Neuronal stem cell (in vitro differentiated cells): ENCODE results near the gene TBX6. TPM values are rescaled to one million over a fixed set of nuclear protein-coding genes. Genes with fewer than 3 reads are reported as not detected.

Source experiments
- DNase-seq: peaks from one replicate; pipeline ENCODE4 v3.0.0-alpha.2; 2013; ENCODE audit warnings: low spot score
- H2AFZ ChIP-seq: one replicate; pipeline ENCODE4 v1.6.1; 2013; ENCODE audit warnings: mild to moderate bottlenecking, low read length, inconsistent platforms
- H2AK5ac ChIP-seq: 2 replicates; pipeline ENCODE4 v1.6.1; 2013; ENCODE audit warnings: low read depth, mild to moderate bottlenecking, inconsistent platforms, low read length, moderate library complexity, mixed read lengths
- H2BK120ac ChIP-seq: 2 replicates; pipeline ENCODE4 v1.6.1; 2013; ENCODE audit warnings: low read depth, mild to moderate bottlenecking, inconsistent platforms, low read length, moderate library complexity, mixed read lengths
- H2BK12ac ChIP-seq: one replicate; pipeline ENCODE4 v1.6.1; 2013; ENCODE audit warnings: low read length, inconsistent platforms
- H2BK15ac ChIP-seq: 2 replicates; pipeline ENCODE4 v1.6.1; 2013; ENCODE audit warnings: mild to moderate bottlenecking, low read length, inconsistent platforms, mixed read lengths
- H2BK5ac ChIP-seq: one replicate; pipeline ENCODE4 v1.6.1; 2013; ENCODE audit warnings: inconsistent platforms, mild to moderate bottlenecking, low read length, moderate library complexity
- H3K14ac ChIP-seq: one replicate; pipeline ENCODE4 v1.6.1; 2013; ENCODE audit warnings: low read length, inconsistent platforms
- H3K18ac ChIP-seq: 2 replicates; pipeline ENCODE4 v1.6.1; 2013; ENCODE audit warnings: low read length, inconsistent platforms
- H3K23ac ChIP-seq: 2 replicates; pipeline ENCODE4 v1.6.1; 2013; ENCODE audit warnings: low read depth, mild to moderate bottlenecking, mixed read lengths, low read length, inconsistent platforms; ENCODE audit not compliant: poor library complexity
- H3K27ac ChIP-seq: replicated peaks from 3 replicates; pipeline ENCODE4 v1.5.1; 2013; ENCODE audit warnings: low read length, inconsistent platforms
- H3K27me3 ChIP-seq, 3 experiments: 2 replicates each; pipeline ENCODE4 v1.6.1; 2013; ENCODE audit warnings: low read length in 3 of 3, mild to moderate bottlenecking in 2 of 3, inconsistent platforms in 1 of 3, low read depth in 1 of 3, mixed read lengths in 1 of 3, moderate library complexity in 1 of 3; ENCODE audit not compliant: control insufficient read depth in 3 of 3, insufficient read depth in 3 of 3
- H3K36me3 ChIP-seq, 2 donors: replicated peaks in 1 of 2; 2 replicates each; pipeline ENCODE4 v1.6.1; 2013; ENCODE audit warnings: low read length in 2 of 2; ENCODE audit not compliant: control insufficient read depth in 2 of 2, insufficient read depth in 2 of 2
- H3K4ac ChIP-seq: 2 replicates; pipeline ENCODE4 v1.6.1; 2013; ENCODE audit warnings: inconsistent platforms, mild to moderate bottlenecking, low read length, moderate library complexity
- H3K4me1 ChIP-seq, 2 donors: 1 replicate in 1 of 2; 2 replicates in 1 of 2; pipeline ENCODE4 v1.6.1; 2013; ENCODE audit warnings: low read length in 2 of 2, low read depth in 1 of 2; ENCODE audit not compliant: control insufficient read depth in 2 of 2, insufficient read depth in 1 of 2
- H3K4me2 ChIP-seq: one replicate; pipeline ENCODE4 v1.6.1; 2013; ENCODE audit warnings: mild to moderate bottlenecking, low read length, inconsistent platforms; ENCODE audit not compliant: insufficient read depth, poor library complexity, severe bottlenecking
- H3K4me3 ChIP-seq, 2 donors: 2 replicates each; pipeline ENCODE4 v1.5.1; 2013; ENCODE audit warnings: low read length in 2 of 2, mild to moderate bottlenecking in 2 of 2, inconsistent platforms in 1 of 2, moderate library complexity in 1 of 2
- H3K79me1 ChIP-seq: one replicate; pipeline ENCODE4 v1.6.1; 2013; ENCODE audit warnings: low read depth, mild to moderate bottlenecking, inconsistent platforms, low read length, moderate library complexity
- H3K9ac ChIP-seq: one replicate; pipeline ENCODE4 v1.6.1; 2013; ENCODE audit warnings: mild to moderate bottlenecking, low read depth, low read length, inconsistent platforms; ENCODE audit not compliant: poor library complexity
- H3K9me3 ChIP-seq, 2 donors: replicated peaks in 1 of 2; 2 replicates each; pipeline versions ENCODE3 to v1.6.1; 2013; ENCODE audit warnings: low read length in 2 of 2, mild to moderate bottlenecking in 2 of 2, inconsistent platforms in 1 of 2, low read depth in 1 of 2, mixed read lengths in 1 of 2, moderate library complexity in 1 of 2; ENCODE audit not compliant: control insufficient read depth in 2 of 2, insufficient read depth in 1 of 2
- H4K8ac ChIP-seq: one replicate; pipeline ENCODE4 v1.6.1; 2013; ENCODE audit warnings: low read depth, mild to moderate bottlenecking, inconsistent platforms, low read length, moderate library complexity
- H4K91ac ChIP-seq: one replicate; pipeline ENCODE4 v1.6.1; 2013; ENCODE audit warnings: low read length, low read depth, mild to moderate bottlenecking, inconsistent platforms; ENCODE audit not compliant: poor library complexity
- WGBS, 2 donors: extraction: QIAGEN DNeasy Blood & Tissue Kit; methylation state at CpG; one replicate each; pipeline ENCODE4 v1.1.7; 2013; ENCODE audit warnings: missing lambda C conversion rate in 2 of 2, mixed read lengths in 1 of 2; ENCODE audit not compliant: insufficient read length in 2 of 2, insufficient replicate concordance in 1 of 2; ENCODE audit errors: extremely low coverage in 2 of 2; 5-methylcytosine and 5-hydroxymethylcytosine counted together
- polyA plus RNA-seq, 2 experiments: library from polyadenylated mRNA; stranded (reverse); fragments of 200-250 nt; gene quantifications; one replicate each; pipeline ENCODE4 v1.2.3, GENCODE V29; 2013

The TBX6 gene, protein sequence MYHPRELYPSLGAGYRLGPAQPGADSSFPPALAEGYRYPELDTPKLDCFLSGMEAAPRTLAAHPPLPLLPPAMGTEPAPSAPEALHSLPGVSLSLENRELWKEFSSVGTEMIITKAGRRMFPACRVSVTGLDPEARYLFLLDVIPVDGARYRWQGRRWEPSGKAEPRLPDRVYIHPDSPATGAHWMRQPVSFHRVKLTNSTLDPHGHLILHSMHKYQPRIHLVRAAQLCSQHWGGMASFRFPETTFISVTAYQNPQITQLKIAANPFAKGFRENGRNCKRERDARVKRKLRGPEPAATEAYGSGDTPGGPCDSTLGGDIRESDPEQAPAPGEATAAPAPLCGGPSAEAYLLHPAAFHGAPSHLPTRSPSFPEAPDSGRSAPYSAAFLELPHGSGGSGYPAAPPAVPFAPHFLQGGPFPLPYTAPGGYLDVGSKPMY
- polyA plus RNA-seq (2013, experiment 1 of 2), result 2.8 TPM
- polyA plus RNA-seq (2013, experiment 2 of 2), result 2.5 TPM

DNA sequence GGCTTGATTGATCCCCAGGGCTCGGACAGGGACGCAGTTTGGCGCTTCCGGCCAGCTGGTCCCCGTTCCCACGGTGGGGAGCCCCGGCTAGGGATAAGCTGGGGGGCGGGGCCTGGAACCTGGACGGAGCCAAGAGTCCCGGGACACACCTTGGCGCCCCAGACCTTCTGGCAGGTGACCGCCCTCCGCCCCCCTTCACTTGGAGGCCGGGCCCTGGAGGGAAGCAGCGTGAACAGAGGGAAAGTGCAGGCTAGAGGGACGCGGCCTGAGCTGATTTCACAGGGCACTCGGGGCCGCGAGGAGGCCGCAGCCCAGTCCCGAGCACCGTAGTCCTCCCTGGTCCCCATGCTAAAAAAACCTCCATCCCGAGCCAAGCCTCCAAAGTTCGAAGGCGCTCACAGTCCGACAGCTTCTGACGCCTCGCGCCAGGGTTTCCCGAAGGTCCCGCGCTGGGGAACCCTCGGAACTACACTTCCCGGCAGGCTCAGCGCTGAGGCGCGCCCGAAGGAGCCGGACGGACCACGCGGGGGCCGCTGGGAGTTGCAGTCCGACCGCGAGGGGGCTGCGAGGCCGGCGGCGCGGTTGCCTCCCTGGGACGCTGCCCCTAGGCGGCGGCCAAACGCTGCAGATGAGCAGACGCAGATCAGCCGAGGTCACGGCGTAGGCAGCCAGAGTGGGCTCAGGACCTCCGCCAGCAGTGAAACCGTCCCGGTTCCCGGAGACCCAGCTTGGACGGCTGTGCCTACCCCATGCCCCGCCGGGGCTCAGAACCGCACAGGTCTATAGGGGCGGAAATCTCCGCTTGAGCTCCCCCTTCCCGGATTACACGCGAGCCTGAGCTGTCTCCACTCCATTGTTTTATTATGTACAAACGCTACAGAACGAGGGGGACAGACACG is at the start of gene TBX6:
TSS of gene TBX6 (minus strand) at position 451 of the 899 bp plus-strand sequence. CDS start 731 bp downstream, outside the sequence.
- H3K79me1 ChIP-seq, result no peaks in the 10 kb centered on the region
- H2BK15ac ChIP-seq, result peak within 1 kb of the TSS; percentile 96
- H4K8ac ChIP-seq, result peak within 1 kb of the TSS; percentile 32
- H2BK12ac ChIP-seq, result peak within 1 kb of the TSS; percentile 79
- peak within 1 kb of the TSS; percentile 86 for H3K14ac ChIP-seq
- H2AFZ ChIP-seq, result peak within 1 kb of the TSS; percentile 88
- peak within 1 kb of the TSS; percentile 81 for H4K91ac ChIP-seq
- H2AK5ac ChIP-seq, result peak within 1 kb of the TSS; percentile 92
- H2BK5ac ChIP-seq, result peak within 1 kb of the TSS; percentile 78
- no peak within 1 kb of the TSS for H3K27ac ChIP-seq
- peak within 1 kb of the TSS; percentile 29 for H3K4ac ChIP-seq
- H3K4me2 ChIP-seq, result peak within 1 kb of the TSS; percentile 89
- H3K18ac ChIP-seq, result peak within 1 kb of the TSS; percentile 99
- peak within 1 kb of the TSS; percentile 92 for H3K23ac ChIP-seq
- peak within 1 kb of the TSS; percentile 95 for H2BK120ac ChIP-seq
- H3K36me3 ChIP-seq, result peaks cover 0 to 5% of the 10 kb centered on the region in 2 donors
- H3K27me3 ChIP-seq, result no peaks in the 10 kb centered on the region
- peaks cover 20 to 26% of the 10 kb centered on the region in 2 donors for H3K4me1 ChIP-seq
- H3K9me3 ChIP-seq, result peaks cover 4 to 6% of the 10 kb centered on the region in 2 donors
- peak; percentile 93 for DNase-seq
- WGBS, 2 donors, result no CpG with 5 or more reads among the region's 76 CpGs
- H3K9ac ChIP-seq, result peak within 1 kb of the TSS; percentile 80
- peak within 1 kb of the TSS; percentile 48 to 76 for H3K4me3 ChIP-seq

DNA sequence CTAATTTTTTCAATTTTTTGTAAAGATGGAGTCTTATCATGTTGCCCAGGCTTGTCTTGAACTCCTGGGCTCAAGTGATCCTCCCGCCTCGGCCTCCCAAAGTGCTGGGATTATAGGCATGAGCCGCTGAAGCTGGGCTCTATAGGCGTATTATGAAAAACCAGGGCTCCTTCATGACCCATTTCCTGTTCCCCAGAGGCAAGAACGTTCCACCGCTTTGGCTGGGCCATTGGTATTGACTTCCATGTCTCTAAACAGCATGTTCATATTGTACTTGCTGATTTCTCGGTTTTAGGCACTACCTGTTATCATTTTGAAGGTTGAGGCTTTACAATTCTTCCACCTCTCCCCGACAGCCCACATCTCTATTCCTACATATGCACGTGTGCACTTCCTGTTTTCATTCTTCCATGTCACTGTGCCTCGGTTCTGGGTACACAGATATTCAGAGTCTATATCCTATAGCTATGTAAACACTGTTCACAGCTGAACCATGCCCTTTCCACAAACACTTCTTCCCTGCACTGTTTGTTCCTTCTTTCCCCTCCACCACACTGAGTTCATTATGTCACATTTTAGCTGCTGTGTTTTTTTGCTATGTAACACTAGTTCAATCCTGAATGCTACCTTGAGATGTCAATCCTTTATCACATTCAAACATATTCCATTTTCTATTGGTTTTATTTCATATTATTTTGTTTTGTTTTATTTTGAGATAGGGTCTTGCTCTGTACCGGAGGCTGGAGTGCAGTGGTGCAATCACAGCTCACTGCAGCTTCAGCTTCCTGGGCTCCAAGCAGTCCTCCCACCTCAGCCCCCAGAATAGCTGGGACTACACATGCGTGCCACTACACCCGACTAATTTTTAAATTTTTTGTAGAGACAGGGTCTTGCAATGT is 48.1 kb upstream of the TBX6 start:
- Histone ChIP-seq H2BK120ac (no peak overlapping the region), H2BK12ac (no peak overlapping the region), H3K4me2 (no peak overlapping the region), H2BK15ac (no peak overlapping the region), H3K4ac (no peak overlapping the region), H4K91ac (no peak overlapping the region), H3K4me1 (peaks cover 0 to 4% of the 10 kb centered on the region in 2 donors), H4K8ac (no peak overlapping the region), H3K27me3 (no peaks in the 10 kb centered on the region), H3K23ac (no peak overlapping the region), H3K18ac (no peak overlapping the region), H3K14ac (no peak overlapping the region), H3K36me3 (no peaks in the 10 kb centered on the region), H2BK5ac (no peak overlapping the region), H2AK5ac (no peak overlapping the region), H3K9ac (no peak overlapping the region), H3K9me3 (no peaks in the 10 kb centered on the region), H3K27ac (no peak overlapping the region), H3K4me3 (no peak overlapping the region), H3K79me1 (peaks cover 2% of the 10 kb centered on the region), H2AFZ (peak overlapping the region; percentile 0)
- DNase-seq, result no peak
- no CpG with 5 or more reads among the region's 13 CpGs for WGBS, 2 donors

DNA sequence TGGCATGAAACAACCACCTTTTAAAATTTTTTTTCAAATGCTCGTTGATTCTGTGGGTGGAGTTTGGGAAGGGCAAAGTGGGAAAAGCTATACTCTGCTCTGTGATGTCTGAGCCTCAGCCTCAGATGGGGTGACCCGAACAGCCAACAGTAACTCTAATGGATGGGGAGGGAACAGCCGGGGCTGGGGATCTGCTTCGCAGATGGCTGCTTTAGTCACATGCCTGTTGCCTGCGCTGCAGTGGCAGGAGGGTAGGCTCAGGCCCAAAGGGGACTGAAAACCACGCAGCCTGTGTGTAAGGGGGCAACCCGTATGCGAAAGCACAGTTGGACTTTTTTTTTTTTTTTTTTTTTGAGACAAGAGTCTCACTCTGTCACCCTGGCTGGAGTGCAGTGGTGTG is 46.2 kb upstream of the TBX6 start:
- Histone ChIP-seq H2BK5ac (no peak overlapping the region), H3K9me3 (no peaks in the 10 kb centered on the region), H3K9ac (no peak overlapping the region), H3K4me2 (no peak overlapping the region), H2BK120ac (no peak overlapping the region), H3K27ac (no peak overlapping the region), H3K14ac (no peak overlapping the region), H4K8ac (no peak overlapping the region), H2AK5ac (no peak overlapping the region), H4K91ac (no peak overlapping the region), H3K36me3 (no peaks in the 10 kb centered on the region), H3K79me1 (peaks cover 2% of the 10 kb centered on the region), H2BK12ac (no peak overlapping the region), H3K18ac (no peak overlapping the region), H3K27me3 (no peaks in the 10 kb centered on the region), H2AFZ (peak overlapping the region; percentile 76), H3K4ac (no peak overlapping the region), H3K4me1 (peaks cover 0 to 4% of the 10 kb centered on the region in 2 donors), H3K23ac (no peak overlapping the region), H2BK15ac (no peak overlapping the region), H3K4me3 (no peak overlapping the region)
- no peak for DNase-seq
- WGBS, 2 donors, result no CpG with 5 or more reads among the region's 8 CpGs
